Activated CD4-positive, alpha-beta T cell treated with anti-CD3 and anti-CD28 coated beads, Interleukin-2, amount 50 U/mL, for 48 hours (primary cell): Measurements from ENCODE around the gene SLC7A6OS.

Source experiments
- DNase-seq, 2 experiments: peaks; one replicate each; pipeline ENCODE4 v3.0.0-alpha.2; 2020

Gene SLC7A6OS

DNA sequence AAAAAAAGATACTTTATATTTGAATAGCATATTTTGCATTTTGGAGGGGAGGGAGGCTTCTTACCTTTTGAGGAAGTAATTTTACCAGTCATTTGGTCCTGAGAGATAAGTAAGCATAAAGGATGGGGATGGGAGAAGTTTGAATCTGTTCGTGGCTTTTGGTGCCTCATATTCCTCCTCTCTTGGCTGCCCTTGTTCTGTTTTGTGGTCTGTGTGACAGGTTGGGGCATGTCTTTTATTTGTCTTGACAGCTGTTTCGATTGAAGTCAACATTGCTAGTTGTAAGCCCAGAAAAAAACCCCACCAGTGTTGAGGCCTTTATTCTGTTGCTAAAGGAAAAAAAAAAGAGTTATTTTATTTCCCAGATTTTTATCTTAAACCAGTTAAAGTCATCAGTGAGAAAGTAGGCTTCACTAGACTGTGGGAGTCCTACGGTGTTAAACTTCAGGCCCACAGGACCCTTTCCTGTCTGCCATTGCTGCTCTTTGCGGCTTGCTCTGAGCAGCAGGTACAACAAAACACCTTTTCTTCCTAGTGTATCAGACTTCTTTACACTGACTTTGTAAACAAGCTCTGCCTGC is 35.0 kb downstream of the SLC7A6OS start:
- DNase-seq: peak in 1 of 2 experiments; percentile 38

DNA sequence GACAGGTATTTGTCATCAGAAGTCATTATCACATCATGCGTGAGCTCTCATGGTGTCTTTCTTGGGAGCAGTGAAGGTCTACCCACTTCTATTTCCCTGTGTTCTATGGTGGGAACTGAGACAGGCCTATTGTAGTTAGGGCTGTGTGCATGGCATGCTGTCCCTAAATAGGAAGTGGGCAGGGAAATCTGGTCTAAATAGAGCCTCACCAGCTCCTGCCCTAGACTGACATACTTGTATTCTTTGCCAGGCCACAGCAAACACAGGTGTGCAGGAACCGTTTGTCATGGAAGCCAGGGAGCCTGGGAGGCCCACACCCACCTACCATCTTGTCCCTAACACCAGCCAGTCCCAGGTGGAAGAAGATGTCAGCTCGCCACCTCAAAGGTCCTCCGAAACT is 36.3 kb downstream of the SLC7A6OS start:
- no peak for DNase-seq

DNA sequence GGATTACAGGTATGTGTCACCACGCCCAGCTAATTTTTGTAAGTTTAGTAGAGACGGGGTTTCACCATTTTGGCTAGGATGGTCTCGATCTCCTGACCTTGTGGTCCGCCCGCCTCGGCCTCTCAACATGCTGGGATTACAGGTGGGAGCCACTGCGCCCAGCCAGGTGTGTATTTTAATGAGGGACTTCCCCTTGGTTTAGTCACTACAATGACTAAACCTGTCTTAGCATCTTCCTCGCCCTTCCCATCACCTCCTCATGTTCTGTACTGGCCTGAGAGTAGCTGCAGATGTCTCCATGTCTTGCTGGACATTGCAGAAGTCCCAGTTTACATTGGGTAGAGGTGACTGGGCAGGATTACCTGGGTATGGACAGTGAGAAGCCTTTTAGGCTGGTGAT is 36.9 kb downstream of the SLC7A6OS start:
- DNase-seq: no peak

DNA sequence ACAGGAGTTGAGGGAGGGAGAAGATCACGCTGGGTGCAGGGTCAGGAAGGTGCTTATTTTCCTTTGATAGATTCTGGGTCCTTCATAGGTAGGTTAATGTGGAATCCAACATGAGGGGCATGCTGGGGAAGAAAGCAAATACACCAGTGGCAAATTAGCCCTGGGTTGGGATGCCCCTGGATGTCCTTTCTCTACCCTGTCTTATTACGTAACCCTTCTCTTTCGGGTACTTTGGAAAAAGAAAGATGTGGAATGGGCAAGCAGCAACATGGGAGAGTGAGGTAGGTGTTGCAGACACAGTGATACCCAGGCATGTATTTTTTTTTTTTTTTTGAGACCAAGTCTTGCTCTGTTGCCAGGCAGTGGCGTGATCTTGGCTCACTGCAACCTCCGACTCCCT is 37.3 kb downstream of the SLC7A6OS start:
- DNase-seq: no peak

DNA sequence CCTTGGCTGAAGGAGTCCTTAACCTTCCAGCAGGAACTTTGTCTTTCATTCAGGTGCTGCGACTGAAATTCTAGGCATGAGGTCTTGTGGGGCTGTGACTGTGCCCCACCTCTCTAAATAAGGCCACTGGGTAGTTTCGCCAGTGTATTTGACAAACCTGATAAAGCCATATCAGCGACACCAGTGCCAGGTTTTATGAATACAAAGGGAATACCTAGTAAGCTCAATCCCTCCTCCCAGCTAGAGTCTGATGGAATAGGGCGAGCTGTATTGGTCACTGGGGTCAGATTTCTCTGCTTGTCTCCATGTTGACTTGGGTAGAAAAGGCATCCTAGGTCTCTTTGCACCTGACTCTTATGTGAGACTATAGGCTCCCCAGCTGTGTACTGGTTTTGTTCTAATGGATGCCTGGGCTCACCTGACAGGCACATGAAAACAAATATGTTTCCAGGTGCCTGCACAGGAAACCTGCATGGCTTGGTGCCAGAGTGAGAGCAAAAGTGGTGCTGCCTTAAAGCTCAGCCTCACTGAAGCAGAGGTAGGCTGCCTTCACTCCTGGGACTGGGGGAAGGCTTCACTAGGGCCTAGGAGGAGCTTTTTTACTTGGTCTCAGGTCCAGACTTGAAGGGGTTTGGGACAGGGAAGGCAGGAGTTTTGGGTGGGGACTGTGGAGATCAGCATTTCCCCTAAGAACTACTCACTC is 38.1 kb downstream of the SLC7A6OS start:
- DNase-seq: no peak

DNA sequence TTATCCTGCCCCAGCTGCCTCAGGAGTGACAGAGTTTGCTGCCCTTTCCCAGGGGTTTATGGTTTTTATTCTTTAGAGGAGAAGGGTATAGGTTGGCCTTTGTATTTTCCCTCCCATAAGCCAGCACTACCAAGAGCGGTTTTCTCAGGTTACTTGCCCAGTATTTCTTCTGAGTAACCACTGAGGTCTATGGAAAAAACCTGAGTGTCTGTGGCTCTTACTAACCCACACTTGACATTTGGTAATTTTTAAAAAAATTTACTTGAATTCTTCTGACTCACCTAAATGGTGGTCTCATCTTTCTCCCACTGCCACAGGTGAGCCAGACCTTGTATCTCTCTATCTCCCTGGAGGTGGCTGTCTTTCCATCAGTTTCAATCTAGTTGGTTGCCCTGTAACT is 40.4 kb downstream of the SLC7A6OS start:
- no peak for DNase-seq

DNA sequence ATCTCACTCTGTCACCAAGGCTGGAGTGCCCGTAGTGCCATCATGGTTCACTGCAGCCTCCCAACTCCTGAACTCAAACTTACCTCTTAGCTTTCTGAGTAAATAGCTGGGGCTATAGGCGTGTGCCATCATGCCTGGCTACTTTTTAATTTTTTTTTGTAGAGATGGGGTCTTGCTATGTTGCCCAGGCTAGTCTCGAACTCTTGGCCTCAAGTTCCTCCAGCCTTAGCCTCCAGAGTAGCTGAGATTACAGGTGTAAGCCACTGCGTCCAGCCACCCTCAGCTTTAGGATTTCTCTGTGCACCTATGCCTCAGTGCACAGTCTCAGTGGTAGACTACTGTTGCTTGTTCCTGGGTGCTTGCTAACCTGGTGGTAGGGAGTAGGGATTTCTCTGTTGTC is 41.0 kb downstream of the SLC7A6OS start:
- no peak for DNase-seq

DNA sequence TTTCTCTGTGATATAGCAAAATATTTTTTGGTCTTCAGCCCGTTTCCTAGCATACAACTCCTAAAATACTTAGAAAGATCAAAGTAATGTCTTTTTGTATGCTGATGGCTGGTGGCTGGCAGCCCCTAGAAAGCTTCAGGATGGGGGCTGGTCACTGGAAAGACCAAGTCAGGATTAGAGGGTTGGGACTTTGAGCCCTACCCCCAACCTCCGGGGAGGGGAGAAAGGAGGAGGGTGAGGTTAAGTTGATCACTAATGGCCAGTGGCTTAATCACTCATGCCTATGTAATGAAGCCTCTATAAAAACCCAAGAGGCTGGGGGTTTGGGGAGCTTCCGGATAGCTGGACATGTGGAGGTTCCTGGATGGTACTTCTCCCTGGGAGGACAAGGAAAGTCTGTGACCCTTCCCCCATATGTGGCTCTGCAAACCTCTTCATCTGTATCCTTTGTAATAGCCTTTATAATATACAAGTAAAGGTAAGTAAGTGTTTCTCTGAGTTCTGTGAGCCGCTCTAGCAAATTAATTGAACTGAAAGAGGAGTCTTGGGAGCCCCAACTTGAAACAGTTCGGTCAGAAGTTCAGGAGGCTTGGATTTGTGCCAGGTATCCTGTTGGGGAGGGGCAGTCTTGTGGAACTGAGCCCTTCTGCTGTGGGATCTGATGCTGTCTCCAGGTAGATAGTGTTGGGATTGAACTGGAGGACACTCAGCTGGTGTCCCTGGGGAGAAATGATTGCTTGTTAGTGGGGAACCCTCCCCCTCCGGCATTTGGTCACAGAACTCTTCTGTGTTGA is 42.9 kb downstream of the SLC7A6OS start:
- no peak for DNase-seq

DNA sequence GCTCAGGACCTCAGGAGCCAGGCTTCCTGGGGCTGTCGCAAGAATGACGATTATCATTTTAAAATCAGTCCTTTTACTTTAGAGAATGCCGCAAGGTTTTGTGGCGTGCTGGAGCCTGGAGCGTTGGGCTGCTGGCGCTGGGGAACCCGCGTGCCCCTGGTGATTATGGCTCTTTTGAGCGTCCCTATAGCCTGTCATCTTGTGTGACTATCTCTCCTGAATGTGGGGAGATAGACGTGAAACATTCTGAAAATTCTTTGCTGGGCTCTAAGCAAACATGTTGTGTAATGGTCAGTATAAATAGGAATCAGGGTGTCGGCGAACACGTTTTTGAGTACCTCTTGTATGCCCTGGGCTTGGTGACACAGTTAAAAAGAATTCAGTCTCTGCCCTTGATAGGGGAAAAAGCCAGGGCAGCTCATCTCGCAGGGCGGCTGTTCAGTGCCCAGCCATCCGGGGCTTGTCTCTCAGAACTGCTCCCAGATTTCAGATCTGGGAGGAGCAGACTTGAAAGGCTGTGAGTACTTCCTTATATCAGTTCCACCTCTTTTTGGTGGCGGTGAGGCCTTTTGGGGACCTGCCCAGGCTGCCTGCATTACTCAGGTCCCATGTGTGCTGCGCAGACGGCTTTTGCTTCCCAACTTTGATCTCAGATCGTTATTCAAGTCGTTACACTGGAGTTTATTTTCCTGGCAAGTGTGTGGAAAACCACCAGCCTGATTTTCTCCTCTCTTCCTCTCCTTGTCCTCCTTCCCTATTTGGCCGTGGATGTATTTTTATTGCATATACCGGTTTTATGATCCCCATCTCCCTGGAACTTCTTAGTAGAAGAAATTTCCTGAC is 45.4 kb downstream of the SLC7A6OS start:
- peak; percentile 57 to 70 for DNase-seq

DNA sequence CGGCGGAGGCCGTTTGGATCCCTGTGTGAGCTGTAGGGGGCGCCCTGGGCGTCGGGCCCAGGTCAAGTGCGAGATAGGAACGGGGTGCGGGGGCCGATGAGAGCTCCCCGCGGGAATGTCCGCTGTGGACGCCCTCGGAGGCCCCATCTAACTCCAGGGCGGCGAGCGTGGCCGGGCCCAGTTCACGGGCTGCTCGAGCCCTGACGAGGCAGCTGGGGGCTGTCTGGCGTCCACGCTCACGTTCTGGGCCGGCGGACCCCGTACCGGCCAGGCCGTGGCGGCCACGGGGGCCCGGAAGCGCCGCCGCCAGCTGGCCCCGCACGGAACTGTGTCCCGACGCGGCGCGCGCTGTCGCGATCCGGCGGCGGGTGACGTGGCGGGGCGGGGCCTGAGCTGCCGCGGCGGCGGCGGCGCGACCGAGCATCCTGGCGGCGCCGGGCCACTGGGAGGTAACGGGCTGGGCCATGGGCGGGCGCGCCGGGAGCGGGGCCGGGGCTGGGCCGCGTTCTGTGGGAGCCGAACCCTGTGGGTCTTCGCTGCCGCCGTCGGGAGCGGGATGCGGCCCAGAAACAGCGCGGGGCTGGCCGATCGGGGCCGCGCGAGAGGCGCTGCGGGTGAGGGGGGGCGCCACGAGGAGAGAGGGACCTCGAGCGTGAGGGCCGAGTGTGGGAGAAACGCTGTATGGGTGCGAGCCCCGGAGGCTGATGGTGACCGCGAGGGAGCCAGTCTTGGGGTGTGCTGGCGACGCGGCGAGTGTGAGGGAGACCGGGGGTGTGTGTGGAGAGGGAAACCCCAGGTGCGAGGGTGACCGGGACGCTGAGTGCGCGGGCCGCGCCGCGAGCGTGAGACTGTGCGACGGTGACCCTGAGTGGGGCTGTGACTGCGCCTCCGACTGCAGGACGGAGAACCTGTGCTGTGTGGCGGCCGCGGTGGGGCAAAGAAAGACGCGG is 46.3 kb downstream of the SLC7A6OS start, which contains the start of gene SLC7A6:
Gene SLC7A6 (plus strand): TSS at position 399 of the 950 bp plus-strand sequence. CDS start 10,201 bp downstream, outside the sequence.
- peak; percentile 88 to 93 for DNase-seq

DNA sequence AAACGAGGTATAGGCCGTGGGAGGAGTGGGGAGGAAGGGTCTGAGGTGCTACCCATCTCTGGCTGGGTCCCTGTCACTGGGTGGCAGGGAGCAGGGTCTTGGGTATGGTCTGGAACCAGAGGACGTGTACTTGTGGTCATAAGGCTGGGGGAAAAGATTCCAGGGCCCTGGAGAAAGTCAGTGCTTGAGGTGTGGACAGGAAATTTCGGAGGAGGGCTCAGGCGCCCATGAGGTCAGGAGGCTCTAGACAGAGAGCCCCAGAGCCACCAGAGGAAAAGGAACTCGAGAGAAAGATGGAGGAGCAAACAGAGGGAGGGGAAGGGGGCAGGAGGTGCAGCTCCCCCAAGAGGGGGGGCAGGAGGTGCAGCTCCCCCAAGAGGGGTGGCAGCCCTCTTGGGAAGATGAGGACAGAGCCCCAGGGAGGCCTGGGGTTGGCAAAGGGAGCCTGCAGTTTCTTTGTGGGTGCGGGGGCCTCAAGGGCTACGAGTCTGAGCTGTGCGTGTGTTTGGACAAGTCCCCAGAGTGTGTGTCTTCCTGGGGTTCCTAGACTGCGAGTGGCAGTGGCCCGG is 47.1 kb downstream of the SLC7A6OS start:
- no peak for DNase-seq

DNA sequence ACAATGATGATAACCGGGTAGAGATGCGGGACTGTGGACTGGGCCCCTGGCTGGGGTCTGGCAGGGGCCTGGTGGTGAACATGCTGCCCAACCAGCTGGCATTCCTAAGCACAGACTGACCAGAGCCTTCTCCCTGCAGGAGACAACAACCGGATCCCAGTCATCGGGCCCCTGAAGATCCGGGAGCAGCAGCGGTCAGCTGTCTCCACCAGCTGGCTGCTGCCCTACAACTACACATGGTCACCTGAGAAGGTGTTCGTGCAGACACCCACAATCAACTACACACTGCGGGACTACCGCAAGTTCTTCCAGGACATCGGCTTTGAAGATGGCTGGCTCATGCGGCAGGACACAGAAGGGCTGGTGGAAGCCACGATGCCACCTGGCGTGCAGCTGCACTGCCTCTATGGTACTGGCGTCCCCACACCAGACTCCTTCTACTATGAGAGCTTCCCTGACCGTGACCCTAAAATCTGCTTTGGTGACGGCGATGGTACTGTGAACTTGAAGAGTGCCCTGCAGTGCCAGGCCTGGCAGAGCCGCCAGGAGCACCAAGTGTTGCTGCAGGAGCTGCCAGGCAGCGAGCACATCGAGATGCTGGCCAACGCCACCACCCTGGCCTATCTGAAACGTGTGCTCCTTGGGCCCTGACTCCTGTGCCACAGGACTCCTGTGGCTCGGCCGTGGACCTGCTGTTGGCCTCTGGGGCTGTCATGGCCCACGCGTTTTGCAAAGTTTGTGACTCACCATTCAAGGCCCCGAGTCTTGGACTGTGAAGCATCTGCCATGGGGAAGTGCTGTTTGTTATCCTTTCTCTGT is 51.5 kb downstream of the SLC7A6OS start:
- DNase-seq: no peak

DNA sequence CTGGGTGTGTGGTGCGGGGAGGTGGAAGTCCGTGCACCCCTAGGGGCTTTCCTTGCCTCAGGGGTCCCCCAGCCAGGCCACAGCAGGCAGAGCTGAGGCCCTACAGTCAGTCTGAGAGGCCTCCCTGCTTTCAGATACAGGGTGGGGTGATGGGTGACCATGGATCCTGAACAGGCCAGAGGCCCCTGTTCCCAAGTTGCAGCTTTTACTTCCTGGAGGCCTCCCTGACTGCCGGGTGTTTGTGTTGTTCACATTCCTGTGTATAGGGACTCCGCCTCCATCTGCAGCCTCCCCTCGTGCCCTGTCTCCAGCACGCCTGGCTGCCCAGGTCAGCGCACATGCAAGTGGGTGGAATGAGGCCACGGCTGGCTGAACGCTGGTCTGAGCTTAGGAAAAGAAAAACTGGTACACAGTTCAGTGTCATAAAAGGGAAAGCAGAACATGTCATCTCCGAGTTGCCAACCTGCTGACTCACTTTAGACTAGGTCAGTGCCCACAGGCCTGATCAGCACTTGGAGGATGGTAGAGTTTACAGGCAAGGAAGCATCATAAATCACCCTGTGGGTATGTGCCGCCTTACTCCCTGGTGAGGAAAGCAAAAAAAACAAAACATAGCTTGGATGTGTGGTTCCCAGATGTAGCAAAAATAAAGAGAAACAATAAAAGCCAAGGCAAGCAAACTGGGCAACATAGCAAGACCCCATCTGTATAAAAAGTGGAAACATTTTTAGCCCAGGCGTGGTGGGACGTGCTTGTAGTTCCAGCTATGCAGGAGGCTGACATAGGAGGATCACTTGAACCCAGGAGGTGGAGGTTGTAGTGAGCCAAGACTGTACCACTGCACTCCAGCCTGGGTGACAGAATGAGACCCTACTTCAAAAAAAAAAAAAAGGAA is 52.6 kb downstream of the SLC7A6OS start:
- DNase-seq: no peak

DNA sequence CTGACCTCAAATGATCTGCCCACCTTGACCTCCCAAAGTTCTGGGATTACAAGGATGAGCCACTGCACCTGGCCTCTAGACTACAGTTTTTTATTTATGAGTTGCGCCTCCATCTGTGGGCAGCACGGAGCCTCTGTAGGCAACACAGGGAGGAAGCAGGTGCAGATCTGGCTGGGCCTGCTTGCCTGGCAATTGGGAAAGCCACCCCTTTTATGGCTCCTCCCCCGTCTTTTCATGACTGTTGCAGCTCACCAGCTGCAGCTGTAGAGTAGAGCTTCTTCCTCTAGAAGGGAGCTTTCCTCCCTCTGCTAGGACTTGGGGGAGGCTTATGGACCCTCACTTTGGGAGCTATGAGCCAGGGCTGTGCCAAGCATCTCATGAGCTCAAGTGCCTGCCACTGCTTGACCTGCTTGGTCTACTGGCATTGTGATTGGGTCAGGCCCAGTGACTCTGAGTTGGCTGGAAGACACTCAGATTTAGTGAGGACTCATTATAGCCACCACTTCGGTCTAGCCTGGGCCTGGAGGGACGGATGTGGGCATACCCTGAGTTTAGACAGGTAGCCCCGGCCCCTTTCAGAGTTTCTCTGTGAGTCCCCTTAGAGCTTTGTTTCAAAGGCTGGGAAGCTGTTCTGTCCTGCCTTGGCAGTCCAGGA is 53.4 kb downstream of the SLC7A6OS start:
- DNase-seq: no peak

DNA sequence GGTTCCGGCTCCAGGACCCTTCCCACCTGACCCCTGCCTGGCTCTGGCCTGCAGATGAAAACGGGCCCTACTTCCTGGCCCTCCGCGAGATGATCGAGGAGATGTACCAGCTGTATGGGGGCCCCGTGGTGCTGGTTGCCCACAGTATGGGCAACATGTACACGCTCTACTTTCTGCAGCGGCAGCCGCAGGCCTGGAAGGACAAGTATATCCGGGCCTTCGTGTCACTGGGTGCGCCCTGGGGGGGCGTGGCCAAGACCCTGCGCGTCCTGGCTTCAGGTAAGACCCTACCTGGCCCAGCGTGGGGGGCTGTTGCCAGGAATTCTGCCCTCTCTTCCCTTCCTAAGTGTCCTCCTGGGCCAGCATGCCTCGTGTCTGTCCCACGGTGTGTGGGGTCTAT is 55.0 kb downstream of the SLC7A6OS start:
- DNase-seq: no peak

DNA sequence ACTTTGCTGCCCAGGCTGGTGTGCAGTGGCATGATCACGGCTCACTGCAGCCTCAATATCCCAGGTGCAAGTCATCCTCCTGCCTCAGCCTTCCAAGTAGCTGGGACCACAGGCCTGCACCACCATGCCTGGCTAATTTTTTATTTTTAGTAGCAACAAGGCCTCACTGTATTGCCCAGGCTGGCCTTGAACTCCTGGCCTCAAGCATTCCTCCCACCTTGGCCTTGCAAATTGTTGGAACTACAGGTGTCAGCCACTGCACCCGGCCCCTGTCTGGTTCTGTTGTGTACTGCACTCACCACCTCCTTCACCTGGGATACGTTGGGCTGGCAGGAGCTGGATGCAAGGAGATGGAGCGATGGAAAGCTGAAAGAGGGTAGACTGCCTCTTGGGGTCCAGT is 57.0 kb downstream of the SLC7A6OS start:
- DNase-seq: no peak

DNA sequence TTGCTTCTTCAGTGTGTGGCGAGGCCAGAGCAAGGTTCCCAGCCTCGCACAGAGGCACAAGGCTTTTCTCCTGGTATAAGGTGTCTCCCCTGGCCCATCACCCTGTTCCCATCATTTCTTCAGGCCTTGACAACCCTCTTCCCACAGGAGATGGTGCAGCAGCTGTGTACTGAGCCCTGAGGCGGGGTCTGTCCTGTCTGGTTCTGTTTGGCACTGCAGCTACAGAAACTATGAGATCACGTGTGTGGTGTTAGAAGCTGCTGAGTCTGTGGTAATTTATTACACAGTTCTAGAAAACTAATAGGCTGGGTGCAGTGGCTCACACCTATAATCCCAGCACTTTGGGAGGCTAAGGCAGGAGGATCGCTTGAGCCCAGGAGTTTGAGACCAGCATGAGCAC is 58.4 kb downstream of the SLC7A6OS start:
- no peak for DNase-seq

DNA sequence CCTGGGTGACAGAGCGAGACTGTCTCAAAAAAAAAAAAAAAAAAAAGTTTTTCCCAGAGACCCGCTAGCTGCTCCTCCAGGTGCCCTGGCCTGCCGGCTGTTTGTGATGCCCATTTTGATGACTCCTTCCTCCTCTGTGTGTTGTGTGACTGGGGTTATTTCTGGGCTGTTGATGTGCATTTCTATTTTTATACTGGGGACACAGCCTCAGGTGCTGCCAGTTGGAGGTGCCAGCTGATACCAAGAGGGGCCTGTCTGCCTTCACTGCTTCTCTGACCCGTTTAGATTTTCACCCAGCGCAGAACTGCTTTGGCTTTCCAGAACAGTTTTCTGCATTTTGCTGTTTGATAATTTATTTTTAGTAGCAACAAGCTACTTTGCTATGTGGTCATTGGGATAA is 58.9 kb downstream of the SLC7A6OS start:
- DNase-seq: no peak

DNA sequence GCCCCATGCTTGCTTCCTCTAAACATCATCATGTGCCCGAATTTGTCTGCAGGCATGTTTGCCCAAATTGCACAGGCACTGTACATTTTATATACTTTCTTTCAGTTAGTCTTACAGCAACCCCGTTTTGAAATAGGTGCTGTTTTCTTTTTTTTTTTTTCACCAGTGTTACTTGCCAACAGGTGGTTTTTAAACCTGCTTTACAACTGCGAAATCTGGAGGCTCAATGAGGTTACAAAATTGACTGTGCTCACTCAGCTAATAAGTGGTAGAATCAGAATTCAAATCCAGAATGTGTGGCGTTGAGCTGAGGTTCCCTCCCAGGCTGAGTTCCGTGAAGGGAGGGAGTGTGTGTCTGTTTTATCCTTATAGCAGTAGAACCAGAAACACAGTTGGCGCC is 59.8 kb downstream of the SLC7A6OS start:
- no peak for DNase-seq
